ENCODE results near the gene SLC23A1.

SLC23A1 gene

DNA sequence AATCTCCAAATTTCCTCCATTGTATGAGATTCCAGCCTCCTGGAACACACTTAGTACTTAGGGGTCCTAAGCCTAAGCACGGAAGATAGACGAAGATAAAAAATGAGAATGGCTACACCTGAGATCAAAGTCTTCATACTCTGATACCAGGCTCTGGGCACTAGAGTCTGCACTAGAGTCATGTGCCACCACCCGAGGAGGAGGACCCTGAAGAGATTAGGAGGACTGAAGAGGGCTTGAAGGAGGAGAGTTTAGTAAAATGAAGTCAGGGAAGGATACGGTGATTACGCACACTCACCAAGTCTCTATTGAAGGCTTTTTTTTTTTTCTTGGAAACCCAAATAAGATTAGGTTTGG lies 21.4 kb upstream of the SLC23A1 start:
- TF ChIP-seq TAF1 (IDR thresholded peaks at IDR 0.05; ENCODE audit: borderline replicate concordance, insufficient read depth, low read length) (no peak; the same call in 1 of the 2 replicates), POLR2AphosphoS5 (IDR thresholded peaks at IDR 0.05; ENCODE audit: low read depth, low read length) (no peak), SIN3A (IDR thresholded peaks at IDR 0.05; ENCODE audit: borderline replicate concordance, insufficient read depth, low read length) (no peak), FOXP2 (optimal IDR thresholded peaks at IDR 0.05; ENCODE audit: borderline replicate concordance, extremely low read depth, extremely low read length, insufficient read depth) (no peak), REST (IDR thresholded peaks at IDR 0.05; ENCODE audit: insufficient read depth in 1 of 2, low read depth in 2 of 2, low read length in 2 of 2) (no peak)

GRCh38 chr5:139403787-139404483 lies 20.8 kb upstream of the SLC23A1 start, which contains the start of gene SPATA24:
TSS of gene SPATA24 (minus strand) at chr5:139404089. CDS start at chr5:139404060, 29 bp downstream.
- TF ChIP-seq POLR2AphosphoS5 (IDR thresholded peaks at IDR 0.05; ENCODE audit: low read depth, low read length) (no peak), TAF1 (IDR thresholded peaks at IDR 0.05; ENCODE audit: borderline replicate concordance, insufficient read depth, low read length) (peak; percentile 67; the same call in 1 of the 2 replicates)

DNA sequence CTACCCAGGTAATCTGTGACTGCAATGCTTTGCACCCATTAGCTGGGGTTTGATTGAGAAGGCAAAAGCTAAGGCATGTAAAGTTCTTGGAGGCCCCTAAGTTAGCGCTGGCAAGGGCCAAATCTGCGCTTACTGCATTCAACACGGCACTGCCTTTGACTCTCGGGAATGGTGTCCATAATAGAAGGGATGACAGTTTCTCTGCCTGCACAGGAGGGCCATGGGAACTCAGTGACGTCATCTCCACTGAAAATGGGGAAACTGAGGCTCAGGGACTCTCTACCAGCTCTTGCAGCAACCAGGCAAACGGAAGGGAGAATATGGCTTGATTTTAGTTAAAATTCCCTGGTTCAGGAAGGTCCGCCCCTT lies 20.3 kb upstream of the SLC23A1 start:
- no peak for TF ChIP-seq FOXP2 (optimal IDR thresholded peaks at IDR 0.05; ENCODE audit: borderline replicate concordance, extremely low read depth, extremely low read length, insufficient read depth)
- no peak for TF ChIP-seq REST (IDR thresholded peaks at IDR 0.05; ENCODE audit: insufficient read depth in 1 of 2, low read depth in 2 of 2, low read length in 2 of 2)

GRCh38 chr5:139402561-139403158 lies 19.6 kb upstream of the SLC23A1 start:
- TF ChIP-seq POLR2AphosphoS5 (IDR thresholded peaks at IDR 0.05; ENCODE audit: low read depth, low read length): no peak
- no peak for TF ChIP-seq REST (IDR thresholded peaks at IDR 0.05; ENCODE audit: insufficient read depth in 1 of 2, low read depth in 2 of 2, low read length in 2 of 2)
- no peak for TF ChIP-seq FOXP2 (optimal IDR thresholded peaks at IDR 0.05; ENCODE audit: borderline replicate concordance, extremely low read depth, extremely low read length, insufficient read depth)
- TF ChIP-seq TAF1 (IDR thresholded peaks at IDR 0.05; ENCODE audit: borderline replicate concordance, insufficient read depth, low read length): no peak
- TF ChIP-seq SIN3A (IDR thresholded peaks at IDR 0.05; ENCODE audit: borderline replicate concordance, insufficient read depth, low read length): no peak

DNA sequence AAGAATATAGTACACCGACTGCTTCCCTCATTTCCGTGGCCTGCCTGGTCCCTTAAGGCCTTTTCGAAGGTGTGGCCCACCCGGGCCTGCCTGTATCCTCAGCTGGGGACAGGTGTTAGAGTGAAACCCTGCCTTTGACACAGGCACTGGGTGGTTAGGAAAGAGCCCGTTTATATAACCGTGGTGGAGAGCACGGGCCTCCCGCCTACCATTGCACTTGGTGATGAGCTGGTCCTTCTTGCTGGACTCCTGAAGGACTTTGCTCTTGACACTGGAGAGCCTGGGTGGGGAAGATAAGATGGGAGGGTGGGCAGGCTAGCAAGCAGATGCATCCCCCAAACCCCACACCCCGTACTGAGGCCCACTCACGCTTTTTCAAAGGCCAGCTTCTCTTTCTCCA lies 18.4 kb upstream of the SLC23A1 start:
- no peak for TF ChIP-seq POLR2AphosphoS5 (IDR thresholded peaks at IDR 0.05; ENCODE audit: low read depth, low read length)
- no peak for TF ChIP-seq SIN3A (IDR thresholded peaks at IDR 0.05; ENCODE audit: borderline replicate concordance, insufficient read depth, low read length)
- no peak for TF ChIP-seq REST (IDR thresholded peaks at IDR 0.05; ENCODE audit: insufficient read depth in 1 of 2, low read depth in 2 of 2, low read length in 2 of 2)
- no peak for TF ChIP-seq TAF1 (IDR thresholded peaks at IDR 0.05; ENCODE audit: borderline replicate concordance, insufficient read depth, low read length)

Measured in PFSK-1 (cell line).